HG03565 (cell line): ENCODE measurements around the gene EPB41L2.
"Not testable (repeated sequence)": the region's sequence is repeated elsewhere in the genome, so short reads cannot be mapped to it uniquely, and the experiment has no call there.

Source experiments
- ATAC-seq: cut with Tn5 transposase; IDR thresholded peaks from one replicate; pipeline ENCODE4 v1.9.1; 2021; ENCODE audit warnings: mild to moderate bottlenecking, moderate library complexity; ENCODE audit not compliant: unreplicated experiment

The EPB41L2 gene

GRCh38 chr6:130958468-130958867 is 104.6 kb downstream of the EPB41L2 start:
- ATAC-seq, result no peak

GRCh38 chr6:130955755-130956154 is 107.3 kb downstream of the EPB41L2 start:
- no peak for ATAC-seq

GRCh38 chr6:130949553-130949952 is 113.5 kb downstream of the EPB41L2 start:
- ATAC-seq, result no peak

GRCh38 chr6:130947464-130947863 is 115.6 kb downstream of the EPB41L2 start:
- no peak for ATAC-seq

GRCh38 chr6:130946076-130946475 is 117.0 kb downstream of the EPB41L2 start:
- no peak for ATAC-seq

GRCh38 chr6:130945401-130945919 is 117.6 kb downstream of the EPB41L2 start:
- ATAC-seq, result no peak

DNA sequence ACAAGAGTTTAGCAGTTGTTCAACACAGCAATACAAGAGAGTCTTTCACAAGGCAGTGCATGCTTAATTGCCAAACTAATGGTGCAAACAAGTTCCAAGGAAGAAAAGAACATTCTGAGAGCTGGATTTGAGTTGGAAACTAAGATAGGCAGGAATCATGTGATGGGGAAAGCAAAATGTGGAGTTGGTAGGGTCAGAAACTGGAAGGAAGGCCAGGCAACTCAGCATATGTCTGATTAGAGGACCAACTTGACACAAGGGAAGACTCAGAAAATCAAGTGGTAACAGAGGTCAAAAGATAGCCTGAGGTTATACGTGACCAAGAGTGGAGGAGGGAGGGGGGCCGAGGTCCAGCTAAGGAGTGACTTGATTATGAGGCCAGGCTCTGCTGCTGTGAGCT is 118.6 kb downstream of the EPB41L2 start:
- no peak for ATAC-seq

GRCh38 chr6:130943738-130944137 is 119.3 kb downstream of the EPB41L2 start:
- no peak for ATAC-seq

DNA sequence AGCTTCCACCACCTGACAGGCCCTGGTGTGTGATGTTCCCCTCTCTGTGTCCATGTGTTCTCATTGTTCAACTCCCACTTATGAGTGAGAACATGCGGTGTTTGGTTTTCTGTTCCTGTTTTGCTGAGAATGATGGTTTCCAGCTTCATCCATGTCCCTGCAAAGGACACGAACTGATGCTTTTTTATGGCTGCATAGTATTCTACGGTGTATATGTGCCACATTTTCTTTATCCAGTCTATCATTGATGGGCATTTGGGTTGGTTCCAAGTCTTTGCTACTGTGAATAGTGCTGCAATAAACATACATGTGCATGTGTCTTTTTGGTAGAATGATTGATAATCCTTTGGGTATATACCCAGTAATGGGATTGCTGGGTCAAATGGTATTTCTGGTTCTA is 120.3 kb downstream of the EPB41L2 start:
- ATAC-seq, result not testable (repeated sequence)

GRCh38 chr6:130937942-130938604 is 125.0 kb downstream of the EPB41L2 start:
- no peak for ATAC-seq

- no peak for ATAC-seq
Observed at GRCh38 chr6:130936933-130937332, 126.1 kb downstream of the EPB41L2 start.

- ATAC-seq, result no peak
Observed at GRCh38 chr6:130935978-130936377, 127.1 kb downstream of the EPB41L2 start.

- no peak for ATAC-seq
Observed at GRCh38 chr6:130934848-130935585, 128.0 kb downstream of the EPB41L2 start.

GRCh38 chr6:130933712-130934200 is 129.3 kb downstream of the EPB41L2 start:
- ATAC-seq, result no peak

DNA sequence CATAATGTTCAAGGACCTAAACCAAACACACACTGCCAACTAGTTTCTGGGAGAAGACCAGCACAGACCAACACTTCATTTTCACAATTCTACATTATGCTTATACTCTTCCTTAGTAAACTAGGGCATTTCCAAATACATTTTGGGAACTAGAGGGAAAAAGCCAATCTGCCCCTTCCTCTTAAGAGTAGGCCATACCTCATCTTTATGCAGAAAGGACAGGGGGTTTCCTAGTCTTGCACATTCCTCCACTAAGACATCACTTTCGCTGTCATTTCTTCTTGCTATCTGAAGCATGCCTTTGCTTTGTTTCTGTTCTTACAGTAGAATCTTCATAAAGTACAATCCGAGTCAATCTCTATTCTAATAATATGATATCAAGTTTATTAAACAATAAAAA is 130.1 kb downstream of the EPB41L2 start:
- ATAC-seq, result no peak

DNA sequence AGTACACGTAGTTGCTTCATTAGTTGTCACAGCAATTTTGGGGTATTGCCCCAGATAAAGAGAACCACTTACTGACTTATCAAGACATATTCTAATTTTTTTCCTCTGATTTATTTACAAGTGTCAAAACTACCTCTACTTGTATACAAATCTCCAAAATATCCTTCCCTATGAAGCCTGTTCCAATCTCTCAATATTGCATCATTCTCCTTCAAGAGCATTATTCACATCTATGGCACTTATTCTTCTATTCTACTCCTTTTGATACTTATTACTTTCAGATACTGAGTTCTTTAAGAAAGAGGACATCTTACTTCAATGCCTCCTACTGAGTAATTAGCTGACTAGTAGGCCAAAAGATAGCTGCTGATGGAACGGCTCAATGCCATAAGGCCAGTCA is 130.6 kb downstream of the EPB41L2 start:
- ATAC-seq, result no peak

DNA sequence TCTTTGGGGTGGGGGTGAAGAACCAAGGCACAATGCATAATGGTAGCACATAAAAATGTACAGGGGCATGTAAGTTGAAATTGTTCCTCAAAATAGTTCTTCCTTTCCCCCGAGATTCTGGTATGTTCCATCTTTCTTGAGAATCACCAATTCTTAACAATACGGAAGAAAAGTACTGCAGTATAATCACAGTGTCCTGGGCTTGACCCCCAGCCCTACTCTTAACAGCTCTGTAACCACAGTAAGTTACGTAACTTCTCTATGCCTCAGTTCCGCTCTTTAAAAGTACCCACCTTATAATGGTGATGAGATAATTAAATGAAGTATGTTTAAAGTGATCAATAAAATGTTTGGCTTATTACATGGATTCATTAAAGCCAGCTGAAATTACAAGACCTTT is 131.4 kb downstream of the EPB41L2 start:
- no peak for ATAC-seq

DNA sequence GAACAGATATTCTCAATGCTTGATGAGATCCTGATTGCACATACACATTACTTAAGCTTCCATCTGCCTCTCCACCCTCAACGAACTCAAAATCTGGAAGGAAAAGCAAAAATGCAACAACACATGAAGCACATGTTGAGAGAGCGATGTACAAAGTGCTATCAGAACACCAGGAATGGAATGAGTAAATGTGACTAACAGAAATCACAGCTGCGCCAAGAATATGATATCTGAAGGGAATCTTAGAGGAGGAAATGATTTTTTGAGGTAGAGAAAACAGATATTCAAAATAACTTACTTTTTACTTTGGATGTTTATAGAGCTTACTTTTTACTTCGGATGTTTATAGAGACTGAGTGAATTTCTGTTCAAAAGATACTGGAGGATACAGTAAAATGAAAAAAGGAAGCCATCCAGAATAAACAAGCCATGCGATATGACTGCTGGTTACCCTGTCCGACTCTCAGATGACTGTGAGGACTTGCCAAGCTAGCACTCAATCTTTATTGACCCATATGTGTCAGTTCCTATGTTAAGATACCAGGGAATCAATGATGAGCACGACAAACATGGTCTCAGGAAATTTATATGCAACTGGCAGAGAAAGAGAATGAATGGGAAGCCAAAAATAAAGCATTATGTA is 133.9 kb downstream of the EPB41L2 start:
- ATAC-seq, result no peak

- ATAC-seq, result no peak
Observed at GRCh38 chr6:130928158-130928912, 134.7 kb downstream of the EPB41L2 start.

- no peak for ATAC-seq
Observed at GRCh38 chr6:130927305-130927704, 135.7 kb downstream of the EPB41L2 start.

GRCh38 chr6:130923350-130923749 is 139.7 kb downstream of the EPB41L2 start:
- ATAC-seq, result no peak
